Right cardiac atrium (tissue), 5 donors: Measurements from ENCODE around the gene PPP1R15B. TPM values are rescaled to one million over a fixed set of nuclear protein-coding genes. Genes with fewer than 3 reads are reported as not detected.

Source experiments
- ATAC-seq, 2 donors: fragments of 200-7000 bp; cut with Tn5 transposase; one replicate each; pipeline versions ENCODE4 v1.8.0 to v1.9.1; 2020; ENCODE audit warnings: moderate library complexity in 2 of 2, mild to moderate bottlenecking in 1 of 2
- DNase-seq, 3 donors: peaks; one replicate each; pipeline ENCODE4 v3.0.0-alpha.2; 2020
- H3K27ac ChIP-seq: one replicate; pipeline ENCODE4 v1.5.1; 2013; ENCODE audit warnings: mild to moderate bottlenecking, low read length, control low read depth, moderate library complexity
- H3K27me3 ChIP-seq: one replicate; pipeline ENCODE4 v1.6.1; 2013; ENCODE audit not compliant: control insufficient read depth, insufficient read depth
- H3K4me1 ChIP-seq: one replicate; pipeline ENCODE4 v1.6.1; 2013; ENCODE audit warnings: low read length; ENCODE audit not compliant: control insufficient read depth, insufficient read depth
- H3K4me3 ChIP-seq: one replicate; pipeline ENCODE4 v1.5.1; 2013; ENCODE audit warnings: low read length, control low read depth
- H3K9me3 ChIP-seq: one replicate; pipeline ENCODE4 v1.6.1; 2013; ENCODE audit warnings: low read length; ENCODE audit not compliant: control insufficient read depth
- WGBS: extraction: QIAGEN DNeasy Blood & Tissue Kit; methylation state at CpG from one replicate; pipeline ENCODE4 v1.1.7; 2013; 5-methylcytosine and 5-hydroxymethylcytosine counted together
- intact Hi-C, 4 donors: fragments of 100-400 bp; cut with DNase I; formaldehyde crosslinking; loops; one replicate each; pipeline versions ENCODE4 v1.11.0 to v1.14.0; 2022 to 2023
- polyA plus RNA-seq: library from polyadenylated mRNA; stranded (reverse); fragments of 200-250 nt; gene quantifications from one replicate; pipeline ENCODE4 v1.2.3, GENCODE V29; 2013
- total RNA-seq, 4 donors: library from RNA; stranded (reverse); fragmentation: NEBNext Ultra II Directional; extraction: Animal tissue kit (Norgen Biotek cat#: 25700); gene quantifications; one replicate each; pipeline ENCODE4 v1.2.1, GENCODE V29; 2021
- donor health status: healthy with polysubstance abuse.
- donor health status: DM: no; HTN: yes; CAD: no.
- donor health status: DM: no; HTN: no; CAD: no.
- donor health status: DM: no; HTN: yes; CAD: no; lungs with severe emphysema.
- donor health status: DM: yes; HTN: yes; CAD: no.

PPP1R15B gene
- total and polyA plus RNA-seq, 5 donors: 14.2 to 36.3 (median 22.3) TPM

DNA sequence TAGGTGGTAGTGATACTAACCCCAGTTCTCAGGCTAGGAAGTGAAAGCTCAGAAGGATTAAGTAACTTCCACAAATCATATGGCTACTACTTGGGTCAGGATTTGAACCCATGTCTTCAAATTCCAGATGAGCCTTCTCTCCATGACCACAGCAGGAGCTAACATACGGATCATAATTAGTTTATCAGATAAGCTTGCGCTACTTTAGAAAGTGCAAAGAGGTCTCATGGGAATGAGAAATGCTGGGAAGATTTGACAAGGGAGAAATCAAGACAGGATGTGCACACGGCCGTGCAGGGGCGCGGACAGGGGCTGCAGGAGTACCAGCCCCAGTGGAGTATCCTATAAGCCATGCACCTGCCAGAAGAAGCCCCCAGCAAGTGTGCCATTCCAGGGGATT, 57.0 kb downstream of the PPP1R15B start:
- H3K4me1 ChIP-seq: peaks cover 7% of the 10 kb centered on the region
- no peak for ATAC-seq
- no peaks in the 10 kb centered on the region for H3K27me3 ChIP-seq
- intact Hi-C loops: loop anchor here in 1 of 4 donors (10.0 kb wide), 1 partner anchor 60 kb away; no protein-coding TSS in a partner anchor
- DNase-seq: no peak
- H3K27ac ChIP-seq: no peak overlapping the region
- 58% methylated on average over 6 of the region's 6 CpGs for WGBS
- H3K4me3 ChIP-seq: no peak overlapping the region
- no peaks in the 10 kb centered on the region for H3K9me3 ChIP-seq

Other genes starting within 250 kb of the PPP1R15B start
- 1 to 10 TPM in 1 of 4 donors, under 1 TPM in 2, not detected in 1; 0.51 to 2.9 (median 0.89) TPM for gene REN, start 245.5 kb downstream of the PPP1R15B start, total RNA-seq
- gene REN, start 245.5 kb downstream of the PPP1R15B start, polyA plus RNA-seq: 1.0 TPM
- gene KISS1, start 215.3 kb downstream of the PPP1R15B start, total RNA-seq: not detected
- not detected for gene KISS1, start 215.3 kb downstream of the PPP1R15B start, polyA plus RNA-seq
- not detected for gene GOLT1A, start 197.8 kb downstream of the PPP1R15B start, total RNA-seq
- not detected for gene GOLT1A, start 197.8 kb downstream of the PPP1R15B start, polyA plus RNA-seq
- gene PLEKHA6, start 51.9 kb downstream of the PPP1R15B start, total RNA-seq: 10 to 100 TPM; 17.7 to 55.4 (median 37.7) TPM
- gene PLEKHA6, start 51.9 kb downstream of the PPP1R15B start, polyA plus RNA-seq: 17.7 TPM
- 10 to 100 TPM; 24.9 to 32.7 (median 29.0) TPM for gene PIK3C2B, start 83.0 kb upstream of the PPP1R15B start, total RNA-seq
- 13.3 TPM for gene PIK3C2B, start 83.0 kb upstream of the PPP1R15B start, polyA plus RNA-seq
- gene MDM4, start 104.6 kb upstream of the PPP1R15B start, total RNA-seq: 10 to 100 TPM; 29.9 to 48.2 (median 34.9) TPM
- gene MDM4, start 104.6 kb upstream of the PPP1R15B start, polyA plus RNA-seq: 10.5 TPM